ENCODE measurements around the gene RABIF. TPM values are rescaled to one million over a fixed set of nuclear protein-coding genes. Genes with fewer than 3 reads are reported as not detected.
"Not testable (repeated sequence)": the region's sequence is repeated elsewhere in the genome, so short reads cannot be mapped to it uniquely, and the experiment has no call there.

Gene RABIF
- polyA plus RNA-seq, 1 donor = 6.2 TPM

- DNase-seq = no peak
Measured at GRCh38 chr1:202831906-202832305, 57.0 kb downstream of the RABIF start.

GRCh38 chr1:202829223-202829622 lies 59.7 kb downstream of the RABIF start:
- DNase-seq = not testable (repeated sequence)

Other genes with a start within 250 kb of the RABIF start
- gene SYT2, start 178.7 kb downstream of the RABIF start, polyA plus RNA-seq (ENCODE audit: insufficient read length) = 0.39 TPM
- gene KDM5B, start 80.7 kb downstream of the RABIF start, polyA plus RNA-seq (ENCODE audit: insufficient read length) = 43.0 TPM
- 2.7 TPM for gene PCAT6, start 78.2 kb downstream of the RABIF start, polyA plus RNA-seq (ENCODE audit: insufficient read length)
- gene KLHL12, start 38.1 kb upstream of the RABIF start, polyA plus RNA-seq (ENCODE audit: insufficient read length) = 19.7 TPM
- gene ADIPOR1, start 69.2 kb upstream of the RABIF start, polyA plus RNA-seq (ENCODE audit: insufficient read length) = 62.7 TPM
- gene CYB5R1, start 78.1 kb upstream of the RABIF start, polyA plus RNA-seq (ENCODE audit: insufficient read length) = 94.4 TPM
- 35.5 TPM for gene TMEM183A, start 118.2 kb upstream of the RABIF start, polyA plus RNA-seq (ENCODE audit: insufficient read length)
- 69.4 TPM for gene PPFIA4, start 137.3 kb upstream of the RABIF start, polyA plus RNA-seq (ENCODE audit: insufficient read length)
- 562 TPM for gene MYOG, start 196.9 kb upstream of the RABIF start, polyA plus RNA-seq (ENCODE audit: insufficient read length)
- gene ADORA1, start 238.6 kb upstream of the RABIF start, polyA plus RNA-seq (ENCODE audit: insufficient read length) = 8.2 TPM